H9 (cell line): ENCODE measurements around the gene ARID4A. TPM values are rescaled to one million over a fixed set of nuclear protein-coding genes. Genes with fewer than 3 reads are reported as not detected.

ENCODE experiments used
- DNase-seq: peaks from one replicate; pipeline ENCODE4 v3.0.0-alpha.2; 2017
- H2AFZ ChIP-seq: one replicate; pipeline ENCODE4 v1.6.1; 2013; ENCODE audit warnings: mild to moderate bottlenecking, low read length, control low read depth, moderate library complexity
- H2AK5ac ChIP-seq: 2 replicates; pipeline ENCODE4 v1.6.1; 2013; ENCODE audit warnings: low read length, control low read depth, mixed read lengths; ENCODE audit not compliant: insufficient read length
- H2BK120ac ChIP-seq: one replicate; pipeline ENCODE4 v1.6.1; 2013; ENCODE audit warnings: low read depth, mild to moderate bottlenecking, low read length, control low read depth, inconsistent platforms; ENCODE audit not compliant: poor library complexity, severe bottlenecking
- H2BK12ac ChIP-seq: 2 replicates; pipeline ENCODE4 v1.6.1; 2013; ENCODE audit warnings: low read length, control low read depth, mixed read lengths, low read depth; ENCODE audit not compliant: insufficient read length
- H2BK15ac ChIP-seq: 2 replicates; pipeline ENCODE4 v1.6.1; 2013; ENCODE audit warnings: low read depth, low read length, control low read depth
- H2BK20ac ChIP-seq: one replicate; pipeline ENCODE4 v1.6.1; 2013; ENCODE audit warnings: low read depth, mild to moderate bottlenecking, low read length, control low read depth, inconsistent platforms; ENCODE audit not compliant: poor library complexity, severe bottlenecking
- H2BK5ac ChIP-seq: 2 replicates; pipeline ENCODE4 v1.6.1; 2013; ENCODE audit warnings: low read length, control low read depth, mixed read lengths; ENCODE audit not compliant: insufficient read length
- H3K14ac ChIP-seq: 2 replicates; pipeline ENCODE4 v1.6.1; 2013; ENCODE audit warnings: low read length, control low read depth; ENCODE audit not compliant: insufficient read depth
- H3K18ac ChIP-seq: 2 replicates; pipeline ENCODE4 v1.6.1; 2013; ENCODE audit warnings: low read depth, mild to moderate bottlenecking, mixed read lengths, low read length, control low read depth; ENCODE audit not compliant: insufficient read length
- H3K23ac ChIP-seq: 2 replicates; pipeline ENCODE4 v1.6.1; 2013; ENCODE audit warnings: low read length, control low read depth, mixed read lengths, low read depth; ENCODE audit not compliant: insufficient read length
- H3K23me2 ChIP-seq: 2 replicates; pipeline ENCODE4 v1.6.1; 2013; ENCODE audit warnings: low read depth, mild to moderate bottlenecking, mixed read lengths, low read length, control low read depth; ENCODE audit not compliant: insufficient read length, poor library complexity, severe bottlenecking
- H3K27ac ChIP-seq: 2 replicates; pipeline ENCODE4 v1.5.1; 2013; ENCODE audit warnings: low read length, control low read depth, mixed read lengths, low read depth; ENCODE audit not compliant: insufficient read length
- H3K27me3 ChIP-seq: 2 replicates; pipeline ENCODE4 v1.6.1; 2013; ENCODE audit warnings: low read length, control low read depth, inconsistent platforms; ENCODE audit not compliant: insufficient read depth
- H3K4ac ChIP-seq: 2 replicates; pipeline ENCODE4 v1.6.1; 2013; ENCODE audit warnings: low read depth, mild to moderate bottlenecking, control low read depth, inconsistent platforms, low read length, moderate library complexity
- H3K4me1 ChIP-seq: 2 replicates; pipeline ENCODE4 v1.6.1; 2013; ENCODE audit warnings: low read length, control low read depth, inconsistent platforms; ENCODE audit not compliant: insufficient read depth
- H3K4me2 ChIP-seq: 2 replicates; pipeline ENCODE4 v1.6.1; 2013; ENCODE audit warnings: low read length, control low read depth, mixed read lengths; ENCODE audit not compliant: insufficient read length, insufficient read depth
- H3K56ac ChIP-seq: 2 replicates; pipeline ENCODE4 v1.6.1; 2013; ENCODE audit warnings: low read depth, mild to moderate bottlenecking, mixed read lengths, low read length, control low read depth; ENCODE audit not compliant: insufficient read length
- H3K79me1 ChIP-seq: 2 replicates; pipeline ENCODE4 v1.6.1; 2013; ENCODE audit warnings: low read depth, mild to moderate bottlenecking, moderate library complexity, low read length, control low read depth, inconsistent platforms; ENCODE audit not compliant: insufficient read depth, poor library complexity, severe bottlenecking
- H3K79me2 ChIP-seq: 2 replicates; pipeline ENCODE4 v1.6.1; 2013; ENCODE audit warnings: low read length, control low read depth, inconsistent platforms; ENCODE audit not compliant: insufficient read depth
- H3K9ac ChIP-seq: 2 replicates; pipeline ENCODE4 v1.6.1; 2013; ENCODE audit warnings: low read length, control low read depth, mixed read lengths; ENCODE audit not compliant: insufficient read length; ENCODE audit errors: extremely low read depth
- H3K9me3 ChIP-seq: one replicate; pipeline ENCODE4 v1.6.1; 2013; ENCODE audit warnings: low read depth, low read length, inconsistent platforms; ENCODE audit not compliant: control insufficient read depth
- H3T11ph ChIP-seq: one replicate; pipeline ENCODE4 v1.6.1; 2013; ENCODE audit warnings: mild to moderate bottlenecking, low read length, control low read depth, inconsistent platforms
- H4K20me1 ChIP-seq: one replicate; pipeline ENCODE4 v1.6.1; 2013; ENCODE audit not compliant: control insufficient read depth, insufficient read length, insufficient read depth
- H4K5ac ChIP-seq: 2 replicates; pipeline ENCODE4 v1.6.1; 2013; ENCODE audit warnings: low read depth, mild to moderate bottlenecking, mixed read lengths, low read length, control low read depth; ENCODE audit not compliant: insufficient read length
- H4K8ac ChIP-seq: replicated peaks from 2 replicates; pipeline ENCODE4 v1.6.1; 2013; ENCODE audit warnings: low read length, control low read depth, mixed read lengths, low read depth; ENCODE audit not compliant: insufficient read length
- H4K91ac ChIP-seq: 2 replicates; pipeline ENCODE4 v1.6.1; 2013; ENCODE audit warnings: low read depth, mild to moderate bottlenecking, moderate library complexity, mixed read lengths, low read length, control low read depth; ENCODE audit not compliant: insufficient read length
- H3K27ac Mint-ChIP-seq, 3 experiments: 2 replicates in 2 of 3; 3 replicates in 1 of 3; pipeline ENCODE4 v1.8.0; 2020 to 2021; ENCODE audit warnings: mixed read lengths in 3 of 3, mild to moderate bottlenecking in 1 of 3, moderate library complexity in 1 of 3
- H3K27me3 Mint-ChIP-seq: 2 replicates; pipeline ENCODE4 v1.8.0; 2021; ENCODE audit warnings: low read depth, mild to moderate bottlenecking, moderate library complexity, mixed read lengths
- H3K36me3 Mint-ChIP-seq, 3 experiments: 2 replicates in 2 of 3; 3 replicates in 1 of 3; pipeline ENCODE4 v1.8.0; 2020 to 2021; ENCODE audit warnings: low read depth in 3 of 3, mixed read lengths in 3 of 3; ENCODE audit not compliant: insufficient read depth in 1 of 3
- H3K4me1 Mint-ChIP-seq, 2 experiments: 2 replicates each; pipeline ENCODE4 v1.8.0; 2020; ENCODE audit warnings: mixed read lengths in 2 of 2
- H3K4me3 Mint-ChIP-seq, 2 experiments: 2 replicates in 1 of 2; 3 replicates in 1 of 2; pipeline ENCODE4 v1.8.0; 2020 to 2021; ENCODE audit warnings: mild to moderate bottlenecking in 2 of 2, mixed read lengths in 2 of 2, moderate library complexity in 1 of 2
- H3K9me3 Mint-ChIP-seq, 2 experiments: 2 replicates in 1 of 2; 3 replicates in 1 of 2; pipeline ENCODE4 v1.8.0; 2020; ENCODE audit warnings: mild to moderate bottlenecking in 2 of 2, mixed read lengths in 2 of 2, moderate library complexity in 1 of 2
- CTCF ChIP-seq: fragments of 200-600 bp; sonication (generic); conservative IDR thresholded peaks from 3 replicates; pipeline ENCODE4 v1.8.0; 2021; ENCODE audit warnings: antibody characterized with exemption, mild to moderate bottlenecking
- WGBS: extraction: QIAGEN DNeasy Blood & Tissue Kit; methylation state at CpG from one replicate; pipeline ENCODE4 v1.1.7; 2013; ENCODE audit warnings: missing lambda C conversion rate, low lambda C conversion rate, mixed read lengths; ENCODE audit not compliant: insufficient read length; ENCODE audit errors: extremely low coverage; 5-methylcytosine and 5-hydroxymethylcytosine counted together
- total RNA-seq: library from RNA; stranded (reverse); gene quantifications from 2 replicates; pipeline ENCODE4 v1.2.1, GENCODE V29; 2021

Gene ARID4A
- total RNA-seq, 1 experiment from 2014 or later = 13.2 TPM

GRCh38 chr14:58301416-58301815, 3.1 kb downstream of the ARID4A start:
- no CpG with 5 or more reads among the region's 3 CpGs for WGBS
- peaks cover 10% of the 10 kb centered on the region; the same call in 1 of the 2 replicates for H3K79me2 ChIP-seq
- TF ChIP-seq CTCF = no peak

More at GRCh38 chr14:58301416-58301815, 3.1 kb downstream of the ARID4A start:
- peaks cover 6 to 12% of the 10 kb centered on the region in 2 experiments for H3K4me1 Mint-ChIP-seq
- Histone ChIP-seq H3K18ac (no peak overlapping the region), H2BK20ac (no peak overlapping the region), H3K4me1 (no peaks in the 10 kb centered on the region), H4K20me1 (no peaks in the 10 kb centered on the region), H3K79me1 (no peaks in the 10 kb centered on the region), H2BK5ac (no peak overlapping the region), H2BK12ac (no peak overlapping the region), H3T11ph (no peak overlapping the region), H2BK120ac (no peak overlapping the region), H3K23me2 (peaks cover 4% of the 10 kb centered on the region), H3K23ac (no peak overlapping the region), H2AK5ac (no peak overlapping the region), H3K9ac (no peak overlapping the region), H3K4me2 (no peak overlapping the region), H4K91ac (no peak overlapping the region), H2BK15ac (no peak overlapping the region), H3K9me3 (no peaks in the 10 kb centered on the region), H3K56ac (no peak overlapping the region), H4K5ac (no peak overlapping the region), H2AFZ (no peak overlapping the region), H3K27ac (no peak overlapping the region), H4K8ac (no peak overlapping the region), H3K27me3 (no peaks in the 10 kb centered on the region), H3K14ac (no peak overlapping the region), H3K4ac (no peak overlapping the region)
- DNase-seq = no peak
- H3K4me3 Mint-ChIP-seq = no peak overlapping the region
- H3K27ac Mint-ChIP-seq = no peak overlapping the region; a peak in 1 of 7 replicates
- peaks cover 13 to 25% (median 20%) of the 10 kb centered on the region in 3 experiments for H3K36me3 Mint-ChIP-seq
- no peaks in the 10 kb centered on the region; a peak in 1 of 5 replicates for H3K9me3 Mint-ChIP-seq
- H3K27me3 Mint-ChIP-seq = no peaks in the 10 kb centered on the region
